Measurements from ENCODE around the gene LDLRAD4. TPM values are rescaled to one million over a fixed set of nuclear protein-coding genes. Genes with fewer than 3 reads are reported as not detected.

LDLRAD4 gene
- total and polyA plus RNA-seq, 9 of the 15 experiments (the other 6 are each of a cell fraction or from before 2014, with no cell fraction given) = 0.01 TPM; not detected in 8

DNA sequence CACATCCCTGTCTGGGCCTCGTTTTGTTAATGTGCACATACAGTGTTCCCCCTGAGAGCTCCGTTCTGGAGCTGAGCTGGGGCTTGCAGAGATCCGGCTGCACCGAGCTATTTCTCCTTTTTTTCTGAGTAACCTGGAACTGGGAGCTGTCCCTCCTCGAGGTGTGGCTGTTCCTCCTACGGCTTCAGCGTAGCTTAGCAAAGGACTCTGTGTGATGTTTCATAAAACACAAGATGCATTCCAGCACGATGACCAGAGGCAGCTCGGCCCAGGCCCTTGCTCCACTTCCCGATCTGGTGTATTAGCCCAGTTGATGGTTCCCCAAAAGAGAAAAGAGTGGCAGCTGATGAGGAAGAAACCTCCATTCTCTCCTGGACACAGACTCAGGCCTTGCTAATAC lies 404.8 kb downstream of the LDLRAD4 start (continued):
- no peak for TF ChIP-seq PRPF4 (IDR thresholded peaks at IDR 0.05; ENCODE audit: insufficient read depth, low read depth, low read length, poor library complexity, severe bottlenecking)

DNA sequence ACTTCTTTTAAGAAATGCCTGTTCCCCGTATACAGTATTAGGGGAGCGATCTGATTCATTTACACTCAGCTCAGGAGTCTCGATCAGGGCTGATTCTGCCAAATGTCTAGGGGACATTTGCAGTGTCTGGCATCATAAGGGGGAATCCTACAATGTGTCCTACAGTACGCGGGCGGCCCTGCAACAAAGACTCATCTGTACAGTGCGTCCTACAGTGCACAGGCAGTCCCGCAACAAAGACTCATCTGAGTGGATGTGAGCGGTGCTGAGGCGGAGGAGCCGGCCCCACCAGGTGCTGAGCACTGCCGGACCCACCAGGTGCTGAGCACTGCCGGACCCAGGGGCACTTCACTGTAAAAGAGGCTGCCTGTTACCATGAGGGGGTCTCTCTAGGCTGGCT lies 405.3 kb downstream of the LDLRAD4 start:
- no peak overlapping the region for H3K27ac ChIP-seq (ENCODE audit: extremely low read depth, low read depth, low read length)
- in situ Hi-C loops (cut with MboI) = no loop called here
- DNase-seq (ENCODE audit: extremely low read depth in 1 of 4, low spot score in 3 of 4) (no peak), ATAC-seq (no peak), FAIRE-seq (no peak)
- H3K9me1 ChIP-seq (ENCODE audit: control insufficient read depth, insufficient read depth, low read length) = no peaks in the 10 kb centered on the region
- H3K27me3 ChIP-seq (ENCODE audit: control insufficient read depth in 2 of 2, insufficient read depth in 2 of 2, low read length in 2 of 2) = peaks cover 47 to 86% of the 10 kb centered on the region in 2 experiments; a peak in 4 of 5 replicates
- ChIA-PET POLR2A (no interaction called here), CTCF (ENCODE audit: low intra/inter-chr PET ratio) (no interaction called here)
- no peaks in the 10 kb centered on the region for H3K36me3 ChIP-seq (ENCODE audit: control insufficient read depth, insufficient read depth, low read length)
- H3K9me3 ChIP-seq (replicated peaks; ENCODE audit: control insufficient read depth, insufficient read depth, low read depth, low read length) = no peaks in the 10 kb centered on the region
- peaks cover 0 to 4% of the 10 kb centered on the region in 2 experiments; a peak in 2 of 5 replicates for H3K4me1 ChIP-seq (replicated peaks in 1 of 2; ENCODE audit: control insufficient read depth in 2 of 2, insufficient read depth in 2 of 2, low read length in 2 of 2)
- BruUV-seq (replicated peaks) = no TSS peak
- intact Hi-C loops (cut with micrococcal nuclease) = no loop called here
- H4K20me1 ChIP-seq (replicated peaks; ENCODE audit: control insufficient read depth, insufficient read depth, low read length) = no peaks in the 10 kb centered on the region; the same call in 1 of the 2 replicates
- H3K79me2 ChIP-seq (ENCODE audit: control insufficient read depth, insufficient read depth, low read length) = no peaks in the 10 kb centered on the region
- H3K9ac ChIP-seq (ENCODE audit: insufficient read depth in 1 of 2, low read depth in 2 of 2, low read length in 2 of 2) = no peak overlapping the region
- H3K4me2 ChIP-seq (ENCODE audit: insufficient read depth, low read length) = no peak overlapping the region
- H2AFZ ChIP-seq (ENCODE audit: low read depth, low read length) = no peak overlapping the region
- no peak overlapping the region for H3K4me3 ChIP-seq
- 1% methylated on average over 12 of the region's 13 CpGs for WGBS (ENCODE audit: insufficient coverage, low coverage, missing lambda C conversion rate)
- TF ChIP-seq HCFC1 (IDR thresholded peaks at IDR 0.05; ENCODE audit: low read depth, low read length) (no peak), U2AF2 (optimal IDR thresholded peaks at IDR 0.05; ENCODE audit: low read depth, low read length) (no peak), ZNF174 (CRISPR knock-in tag; IDR thresholded peaks at IDR 0.05) (no peak), ZNF57 (CRISPR knock-in tag; IDR thresholded peaks at IDR 0.05) (no peak), ARID1B (IDR thresholded peaks at IDR 0.05) (no peak), MED1 (CRISPR knock-in tag; IDR thresholded peaks at IDR 0.05; ENCODE audit: borderline replicate concordance) (no peak), RNF219 (CRISPR knock-in tag; IDR thresholded peaks at IDR 0.05) (no peak), CEBPG (CRISPR knock-in tag; IDR thresholded peaks at IDR 0.05) (no peak), CEBPG (tag; conservative IDR thresholded peaks at IDR 0.05 in 1 of 2, IDR thresholded peaks at IDR 0.05 in 1 of 2) (no peak), WHSC1 (IDR thresholded peaks at IDR 0.05; ENCODE audit: low read length) (no peak), ZKSCAN1 (IDR thresholded peaks at IDR 0.05; ENCODE audit: low read depth, low read length) (no peak)
- TF ChIP-seq, protein P1, sequence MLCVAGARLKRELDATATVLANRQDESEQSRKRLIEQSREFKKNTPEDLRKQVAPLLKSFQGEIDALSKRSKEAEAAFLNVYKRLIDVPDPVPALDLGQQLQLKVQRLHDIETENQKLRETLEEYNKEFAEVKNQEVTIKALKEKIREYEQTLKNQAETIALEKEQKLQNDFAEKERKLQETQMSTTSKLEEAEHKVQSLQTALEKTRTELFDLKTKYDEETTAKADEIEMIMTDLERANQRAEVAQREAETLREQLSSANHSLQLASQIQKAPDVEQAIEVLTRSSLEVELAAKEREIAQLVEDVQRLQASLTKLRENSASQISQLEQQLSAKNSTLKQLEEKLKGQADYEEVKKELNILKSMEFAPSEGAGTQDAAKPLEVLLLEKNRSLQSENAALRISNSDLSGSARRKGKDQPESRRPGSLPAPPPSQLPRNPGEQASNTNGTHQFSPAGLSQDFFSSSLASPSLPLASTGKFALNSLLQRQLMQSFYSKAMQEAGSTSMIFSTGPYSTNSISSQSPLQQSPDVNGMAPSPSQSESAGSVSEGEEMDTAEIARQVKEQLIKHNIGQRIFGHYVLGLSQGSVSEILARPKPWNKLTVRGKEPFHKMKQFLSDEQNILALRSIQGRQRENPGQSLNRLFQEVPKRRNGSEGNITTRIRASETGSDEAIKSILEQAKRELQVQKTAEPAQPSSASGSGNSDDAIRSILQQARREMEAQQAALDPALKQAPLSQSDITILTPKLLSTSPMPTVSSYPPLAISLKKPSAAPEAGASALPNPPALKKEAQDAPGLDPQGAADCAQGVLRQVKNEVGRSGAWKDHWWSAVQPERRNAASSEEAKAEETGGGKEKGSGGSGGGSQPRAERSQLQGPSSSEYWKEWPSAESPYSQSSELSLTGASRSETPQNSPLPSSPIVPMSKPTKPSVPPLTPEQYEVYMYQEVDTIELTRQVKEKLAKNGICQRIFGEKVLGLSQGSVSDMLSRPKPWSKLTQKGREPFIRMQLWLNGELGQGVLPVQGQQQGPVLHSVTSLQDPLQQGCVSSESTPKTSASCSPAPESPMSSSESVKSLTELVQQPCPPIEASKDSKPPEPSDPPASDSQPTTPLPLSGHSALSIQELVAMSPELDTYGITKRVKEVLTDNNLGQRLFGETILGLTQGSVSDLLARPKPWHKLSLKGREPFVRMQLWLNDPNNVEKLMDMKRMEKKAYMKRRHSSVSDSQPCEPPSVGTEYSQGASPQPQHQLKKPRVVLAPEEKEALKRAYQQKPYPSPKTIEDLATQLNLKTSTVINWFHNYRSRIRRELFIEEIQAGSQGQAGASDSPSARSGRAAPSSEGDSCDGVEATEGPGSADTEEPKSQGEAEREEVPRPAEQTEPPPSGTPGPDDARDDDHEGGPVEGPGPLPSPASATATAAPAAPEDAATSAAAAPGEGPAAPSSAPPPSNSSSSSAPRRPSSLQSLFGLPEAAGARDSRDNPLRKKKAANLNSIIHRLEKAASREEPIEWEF (CRISPR knock-in tag; IDR thresholded peaks at IDR 0.05) = no peak

Measured in K562 (cell line).